ENCODE results near the gene GULP1. TPM values are rescaled to one million over a fixed set of nuclear protein-coding genes. Genes with fewer than 3 reads are reported as not detected.

The GULP1 gene
- total RNA-seq, 1 experiment from 2014 or later = 140 TPM

DNA sequence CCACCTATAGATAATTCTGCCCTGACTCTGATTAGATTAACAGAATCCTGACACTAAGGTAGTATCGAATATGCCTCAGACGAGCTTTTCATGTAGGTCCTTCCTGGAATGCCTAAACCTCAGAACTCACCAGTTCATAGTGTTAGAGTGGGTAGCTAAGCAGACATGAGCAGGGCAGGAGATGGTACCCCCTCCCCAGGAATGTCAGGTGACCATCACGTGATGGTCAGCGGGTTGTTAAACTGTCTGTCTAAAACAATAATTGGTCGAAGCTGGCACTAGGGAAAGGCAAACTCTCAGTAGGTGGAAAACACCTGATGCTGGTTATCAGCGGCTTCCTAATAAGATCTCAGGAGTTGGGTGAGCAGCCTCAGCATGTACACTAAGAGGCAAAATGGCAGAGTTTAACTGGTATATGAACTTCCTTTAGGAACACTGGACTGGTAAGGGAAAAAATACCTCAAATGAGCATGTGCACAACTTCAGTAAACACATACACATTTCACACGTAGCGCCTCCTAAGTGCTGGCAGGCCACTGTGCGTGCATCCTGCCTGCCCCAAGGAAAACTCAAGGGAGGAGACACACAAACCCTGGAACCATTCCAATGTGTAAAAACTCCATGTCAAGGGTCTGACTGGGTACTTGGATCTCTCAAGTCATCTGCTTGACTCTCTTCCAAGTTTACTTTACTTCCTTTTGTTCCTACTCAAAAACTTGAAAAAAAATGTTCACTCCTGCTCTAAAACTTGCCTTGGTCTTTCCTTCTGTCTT lies 339.5 kb downstream of the GULP1 start:
- Histone ChIP-seq H3K4ac (ENCODE audit: low read depth, low read length) (no peak overlapping the region), H2BK5ac (ENCODE audit: insufficient read length, low read length) (no peak overlapping the region), H3K27me3 (ENCODE audit: insufficient read depth, low read length) (no peaks in the 10 kb centered on the region), H3T11ph (ENCODE audit: low read length) (no peak overlapping the region), H3K9me3 (ENCODE audit: control insufficient read depth, low read depth, low read length) (no peaks in the 10 kb centered on the region), H3K79me2 (ENCODE audit: insufficient read depth, low read length) (no peaks in the 10 kb centered on the region), H3K79me1 (ENCODE audit: insufficient read depth, low read depth, low read length, poor library complexity, severe bottlenecking) (no peaks in the 10 kb centered on the region), H4K5ac (ENCODE audit: insufficient read length, low read depth, low read length) (no peak overlapping the region), H3K27ac (ENCODE audit: insufficient read length, low read depth, low read length) (no peak overlapping the region), H4K91ac (ENCODE audit: insufficient read length, low read depth, low read length) (no peak overlapping the region), H2BK120ac (ENCODE audit: low read depth, low read length, poor library complexity, severe bottlenecking) (no peak overlapping the region), H3K14ac (ENCODE audit: insufficient read depth, low read length) (no peak overlapping the region), H2BK15ac (ENCODE audit: low read depth, low read length) (no peak overlapping the region), H2AFZ (ENCODE audit: low read length) (no peak overlapping the region), H3K9ac (ENCODE audit: extremely low read depth, insufficient read length, low read length) (no peak overlapping the region), H3K4me1 (ENCODE audit: insufficient read depth, low read length) (no peaks in the 10 kb centered on the region), H3K23ac (ENCODE audit: insufficient read length, low read depth, low read length) (no peak overlapping the region), H2BK12ac (ENCODE audit: insufficient read length, low read depth, low read length) (no peak overlapping the region), H3K4me2 (ENCODE audit: insufficient read depth, insufficient read length, low read length) (no peak overlapping the region), H3K18ac (ENCODE audit: insufficient read length, low read depth, low read length) (no peak overlapping the region), H2AK5ac (ENCODE audit: insufficient read length, low read length) (no peak overlapping the region), H2BK20ac (ENCODE audit: low read depth, low read length, poor library complexity, severe bottlenecking) (no peak overlapping the region), H4K8ac (replicated peaks; ENCODE audit: insufficient read length, low read depth, low read length) (no peak overlapping the region), H3K56ac (ENCODE audit: insufficient read length, low read depth, low read length) (no peak overlapping the region), H4K20me1 (ENCODE audit: control insufficient read depth, insufficient read depth, insufficient read length) (no peaks in the 10 kb centered on the region), H3K23me2 (ENCODE audit: insufficient read length, low read depth, low read length, poor library complexity, severe bottlenecking) (no peaks in the 10 kb centered on the region)
- no peak for DNase-seq
- Mint-ChIP-seq H3K36me3 (ENCODE audit: insufficient read depth in 1 of 3, low read depth in 3 of 3) (no peaks in the 10 kb centered on the region), H3K4me1 (peaks cover 0 to 6% of the 10 kb centered on the region in 2 experiments; a peak in 1 of 4 replicates), H3K27ac (peak overlapping the region in 1 of 3 experiments; percentile 55; a peak in 1 of 7 replicates), H3K9me3 (no peaks in the 10 kb centered on the region; a peak in 1 of 5 replicates), H3K4me3 (no peak overlapping the region), H3K27me3 (ENCODE audit: low read depth) (no peaks in the 10 kb centered on the region)
- TF ChIP-seq, protein P1, sequence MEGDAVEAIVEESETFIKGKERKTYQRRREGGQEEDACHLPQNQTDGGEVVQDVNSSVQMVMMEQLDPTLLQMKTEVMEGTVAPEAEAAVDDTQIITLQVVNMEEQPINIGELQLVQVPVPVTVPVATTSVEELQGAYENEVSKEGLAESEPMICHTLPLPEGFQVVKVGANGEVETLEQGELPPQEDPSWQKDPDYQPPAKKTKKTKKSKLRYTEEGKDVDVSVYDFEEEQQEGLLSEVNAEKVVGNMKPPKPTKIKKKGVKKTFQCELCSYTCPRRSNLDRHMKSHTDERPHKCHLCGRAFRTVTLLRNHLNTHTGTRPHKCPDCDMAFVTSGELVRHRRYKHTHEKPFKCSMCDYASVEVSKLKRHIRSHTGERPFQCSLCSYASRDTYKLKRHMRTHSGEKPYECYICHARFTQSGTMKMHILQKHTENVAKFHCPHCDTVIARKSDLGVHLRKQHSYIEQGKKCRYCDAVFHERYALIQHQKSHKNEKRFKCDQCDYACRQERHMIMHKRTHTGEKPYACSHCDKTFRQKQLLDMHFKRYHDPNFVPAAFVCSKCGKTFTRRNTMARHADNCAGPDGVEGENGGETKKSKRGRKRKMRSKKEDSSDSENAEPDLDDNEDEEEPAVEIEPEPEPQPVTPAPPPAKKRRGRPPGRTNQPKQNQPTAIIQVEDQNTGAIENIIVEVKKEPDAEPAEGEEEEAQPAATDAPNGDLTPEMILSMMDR (conservative IDR thresholded peaks at IDR 0.05) = no peak
- WGBS (ENCODE audit: extremely low coverage, insufficient read length, low lambda C conversion rate) = no CpG with 5 or more reads among the region's 9 CpGs
